ENCODE results near the gene EYS. TPM values are rescaled to one million over a fixed set of nuclear protein-coding genes. Genes with fewer than 3 reads are reported as not detected.

Gene EYS
- total RNA-seq, 1 experiment from 2014 or later = not detected

- Histone ChIP-seq H2BK120ac (ENCODE audit: low read depth, low read length, poor library complexity, severe bottlenecking) (no peak overlapping the region), H3K27me3 (ENCODE audit: insufficient read depth, low read length) (no peaks in the 10 kb centered on the region), H4K91ac (ENCODE audit: insufficient read length, low read depth, low read length) (no peak overlapping the region), H3K18ac (ENCODE audit: insufficient read length, low read depth, low read length) (no peak overlapping the region), H3K23ac (ENCODE audit: insufficient read length, low read depth, low read length) (no peak overlapping the region), H3K14ac (ENCODE audit: insufficient read depth, low read length) (no peak overlapping the region), H2AFZ (ENCODE audit: low read length) (no peak overlapping the region), H3K56ac (ENCODE audit: insufficient read length, low read depth, low read length) (no peak overlapping the region), H4K5ac (ENCODE audit: insufficient read length, low read depth, low read length) (no peak overlapping the region), H3K23me2 (ENCODE audit: insufficient read length, low read depth, low read length, poor library complexity, severe bottlenecking) (no peaks in the 10 kb centered on the region), H3K4me2 (ENCODE audit: insufficient read depth, insufficient read length, low read length) (no peak overlapping the region), H3K4me1 (ENCODE audit: insufficient read depth, low read length) (no peaks in the 10 kb centered on the region), H3T11ph (ENCODE audit: low read length) (no peak overlapping the region), H2BK5ac (ENCODE audit: insufficient read length, low read length) (no peak overlapping the region), H3K79me1 (ENCODE audit: insufficient read depth, low read depth, low read length, poor library complexity, severe bottlenecking) (no peaks in the 10 kb centered on the region), H3K4ac (ENCODE audit: low read depth, low read length) (no peak overlapping the region), H2BK15ac (ENCODE audit: low read depth, low read length) (no peak overlapping the region), H2BK12ac (ENCODE audit: insufficient read length, low read depth, low read length) (no peak overlapping the region), H4K8ac (replicated peaks; ENCODE audit: insufficient read length, low read depth, low read length) (no peak overlapping the region), H2AK5ac (ENCODE audit: insufficient read length, low read length) (no peak overlapping the region), H4K20me1 (ENCODE audit: control insufficient read depth, insufficient read depth, insufficient read length) (no peaks in the 10 kb centered on the region), H3K79me2 (ENCODE audit: insufficient read depth, low read length) (no peaks in the 10 kb centered on the region), H2BK20ac (ENCODE audit: low read depth, low read length, poor library complexity, severe bottlenecking) (no peak overlapping the region), H3K9me3 (ENCODE audit: control insufficient read depth, low read depth, low read length) (no peaks in the 10 kb centered on the region), H3K27ac (ENCODE audit: insufficient read length, low read depth, low read length) (no peak overlapping the region), H3K9ac (ENCODE audit: extremely low read depth, insufficient read length, low read length) (no peak overlapping the region)
- no peaks in the 10 kb centered on the region for H3K27me3 Mint-ChIP-seq (ENCODE audit: low read depth)
- no peak for TF ChIP-seq CTCF (conservative IDR thresholded peaks at IDR 0.05)
- H3K27ac Mint-ChIP-seq = no peak overlapping the region
- peaks cover 0 to 7% (median 0%) of the 10 kb centered on the region in 3 experiments; a peak in 2 of 7 replicates for H3K36me3 Mint-ChIP-seq (ENCODE audit: insufficient read depth in 1 of 3, low read depth in 3 of 3)
- no peak for DNase-seq
- peaks cover 0 to 3% of the 10 kb centered on the region in 2 experiments; a peak in 1 of 5 replicates for H3K9me3 Mint-ChIP-seq
- H3K4me3 Mint-ChIP-seq = no peak overlapping the region
- no CpG with 5 or more reads among the region's 3 CpGs for WGBS (ENCODE audit: extremely low coverage, insufficient read length, low lambda C conversion rate)
- H3K4me1 Mint-ChIP-seq = no peaks in the 10 kb centered on the region
Measured at GRCh38 chr6:64724091-64724490, 982.9 kb downstream of the EYS start.
